Neural cell (in vitro differentiated cells): Measurements from ENCODE around the gene TNFSF15. TPM values are rescaled to one million over a fixed set of nuclear protein-coding genes. Genes with fewer than 3 reads are reported as not detected.

Source experiments
- H2AFZ ChIP-seq: fragments of 200-600, 300-800 bp; sonication (generic), shearing (Covaris generic); 2 replicates; pipeline ENCODE4 v1.6.0; 2014; ENCODE audit warnings: low read depth, mild to moderate bottlenecking, antibody characterized with exemption, low read length, moderate library complexity
- H3F3A ChIP-seq: fragments of 200-600 bp; shearing (Covaris generic); 2 replicates; pipeline ENCODE4 v1.6.1; 2016; ENCODE audit warnings: mild to moderate bottlenecking, moderate library complexity, mixed read lengths, antibody characterized with exemption, low read length; ENCODE audit not compliant: insufficient read depth, poor library complexity, severe bottlenecking
- H3K27ac ChIP-seq: fragments of 200-600, 300-800 bp; sonication (generic), shearing (Covaris generic); 2 replicates; pipeline ENCODE4 v1.5.1; 2014; ENCODE audit warnings: mild to moderate bottlenecking, low read length, moderate library complexity
- H3K27me3 ChIP-seq: fragments of 300-800, 200-600 bp; sonication (generic), shearing (Covaris generic); 2 replicates; pipeline ENCODE4 v1.6.0; 2014; ENCODE audit warnings: mild to moderate bottlenecking, low read depth, low read length, moderate library complexity; ENCODE audit not compliant: insufficient read depth
- H3K36me3 ChIP-seq: fragments of 300-800, 200-600 bp; sonication (generic), shearing (Covaris generic); 2 replicates; pipeline ENCODE4 v1.5.1; 2014; ENCODE audit warnings: mild to moderate bottlenecking, antibody characterized with exemption, low read length, moderate library complexity; ENCODE audit not compliant: insufficient read depth
- H3K4me2 ChIP-seq: fragments of 300-800, 200-600 bp; sonication (generic), shearing (Covaris generic); 2 replicates; pipeline ENCODE4 v1.6.0; 2014; ENCODE audit warnings: mild to moderate bottlenecking, low read length
- H3K4me3 ChIP-seq: fragments of 300-800, 200-600 bp; sonication (generic), shearing (Covaris generic); 2 replicates; pipeline ENCODE4 v1.5.1; 2014; ENCODE audit warnings: mild to moderate bottlenecking, low read length, moderate library complexity
- H3K79me2 ChIP-seq: fragments of 200-600 bp; shearing (Covaris generic); replicated peaks from 2 replicates; pipeline ENCODE4 v1.6.0; 2014; ENCODE audit warnings: mild to moderate bottlenecking, low read length, moderate library complexity; ENCODE audit not compliant: insufficient read depth
- H3K9ac ChIP-seq: fragments of 300-800, 200-600 bp; sonication (generic), shearing (Covaris generic); 2 replicates; pipeline ENCODE4 v1.6.1; 2016; ENCODE audit warnings: mild to moderate bottlenecking, low read length, mixed read lengths
- H3K9me2 ChIP-seq: fragments of 200-600 bp; shearing (Covaris generic); 2 replicates; pipeline ENCODE4 v1.6.1; 2016; ENCODE audit warnings: mild to moderate bottlenecking, low read length, mixed read lengths; ENCODE audit not compliant: insufficient read depth
- H3K9me3 ChIP-seq: fragments of 200-600, 300-800 bp; sonication (generic), shearing (Covaris generic); 2 replicates; pipeline ENCODE4 v1.6.1; 2016; ENCODE audit warnings: mild to moderate bottlenecking, mixed run types, low read length, moderate library complexity, mixed read lengths
- H4K20me1 ChIP-seq: fragments of 200-600 bp; shearing (Covaris generic); 2 replicates; pipeline ENCODE4 v1.6.1; 2016; ENCODE audit warnings: mild to moderate bottlenecking, mixed run types; ENCODE audit not compliant: insufficient read depth
- EP300 ChIP-seq: fragments of 450-650 bp; conservative IDR thresholded peaks from 2 replicates; pipeline ENCODE4 v1.6.1; 2014; ENCODE audit warnings: antibody characterized with exemption, mild to moderate bottlenecking, moderate library complexity; ENCODE audit not compliant: poor library complexity, severe bottlenecking
- EZH2 ChIP-seq: fragments of 200-600, 300-800 bp; shearing (Covaris generic), sonication (generic); IDR thresholded peaks from 2 replicates; pipeline ENCODE4 v1.6.1; 2014; ENCODE audit warnings: antibody characterized with exemption, low read length, borderline replicate concordance, mild to moderate bottlenecking; ENCODE audit not compliant: insufficient read depth, poor library complexity, severe bottlenecking
- MXI1 ChIP-seq: fragments of 450-650 bp; conservative IDR thresholded peaks from 2 replicates; pipeline ENCODE4 v1.6.1; 2014; ENCODE audit warnings: antibody characterized with exemption, mild to moderate bottlenecking; ENCODE audit not compliant: poor library complexity, severe bottlenecking
- POLR2AphosphoS5 ChIP-seq: IDR thresholded peaks from 2 replicates; pipeline ENCODE4 v1.6.1; 2012
- RAD21 ChIP-seq: fragments of 450-650 bp; conservative IDR thresholded peaks from 2 replicates; pipeline ENCODE4 v1.6.1; 2014; ENCODE audit warnings: antibody characterized with exemption, mild to moderate bottlenecking, moderate library complexity
- SMC3 ChIP-seq: fragments of 450-650 bp; conservative IDR thresholded peaks from 2 replicates; pipeline ENCODE4 v1.6.1; 2014; ENCODE audit warnings: antibody characterized with exemption, mild to moderate bottlenecking, moderate library complexity; ENCODE audit not compliant: poor library complexity
- TAF1 ChIP-seq: IDR thresholded peaks from 2 replicates; pipeline ENCODE4 v1.6.1; 2012; ENCODE audit warnings: low read depth
- polyA plus RNA-seq: library from polyadenylated mRNA; depleted of rRNA; stranded (reverse); fragments of >200 nt; gene quantifications from 2 replicates; pipeline ENCODE4 v1.2.3, GENCODE V29; 2014
- TF ChIP-seq, protein P1 (sequence below): fragments of 450-650 bp; IDR thresholded peaks from 2 replicates; pipeline ENCODE4 v1.5.1; 2014; ENCODE audit warnings: antibody characterized with exemption, mild to moderate bottlenecking, moderate library complexity; ENCODE audit not compliant: poor library complexity, severe bottlenecking
- TF ChIP-seq, protein P2 (sequence below): IDR thresholded peaks from 2 replicates; pipeline ENCODE4 v1.6.1; 2012; ENCODE audit warnings: borderline replicate concordance

TNFSF15 gene
- polyA plus RNA-seq, 1 donor from 2014 or later, result not detected

DNA sequence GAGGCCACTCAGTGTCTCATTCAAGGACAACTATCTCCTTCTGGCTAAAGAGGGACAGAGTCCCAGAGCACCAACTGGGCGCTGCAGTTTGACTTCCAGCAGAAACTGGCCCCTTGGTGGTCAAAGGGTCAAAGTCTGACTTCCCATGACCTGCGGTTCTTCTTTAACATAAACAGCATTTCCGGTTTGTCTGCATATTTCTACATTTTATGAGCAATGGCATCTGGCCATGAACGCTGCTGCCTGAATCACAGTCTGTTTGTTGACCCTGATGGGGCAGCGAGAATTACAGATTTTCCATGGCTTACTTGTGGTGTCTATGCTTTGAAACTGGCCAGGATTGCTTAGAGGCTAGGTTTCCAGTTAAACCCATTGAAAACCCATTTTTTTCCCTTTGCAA is 1.3 kb downstream of the TNFSF15 start:
- no peaks in the 10 kb centered on the region for H3K9me3 ChIP-seq
- no peak for TF ChIP-seq RAD21
- TF ChIP-seq TAF1, result no peak
- TF ChIP-seq, protein P1, sequence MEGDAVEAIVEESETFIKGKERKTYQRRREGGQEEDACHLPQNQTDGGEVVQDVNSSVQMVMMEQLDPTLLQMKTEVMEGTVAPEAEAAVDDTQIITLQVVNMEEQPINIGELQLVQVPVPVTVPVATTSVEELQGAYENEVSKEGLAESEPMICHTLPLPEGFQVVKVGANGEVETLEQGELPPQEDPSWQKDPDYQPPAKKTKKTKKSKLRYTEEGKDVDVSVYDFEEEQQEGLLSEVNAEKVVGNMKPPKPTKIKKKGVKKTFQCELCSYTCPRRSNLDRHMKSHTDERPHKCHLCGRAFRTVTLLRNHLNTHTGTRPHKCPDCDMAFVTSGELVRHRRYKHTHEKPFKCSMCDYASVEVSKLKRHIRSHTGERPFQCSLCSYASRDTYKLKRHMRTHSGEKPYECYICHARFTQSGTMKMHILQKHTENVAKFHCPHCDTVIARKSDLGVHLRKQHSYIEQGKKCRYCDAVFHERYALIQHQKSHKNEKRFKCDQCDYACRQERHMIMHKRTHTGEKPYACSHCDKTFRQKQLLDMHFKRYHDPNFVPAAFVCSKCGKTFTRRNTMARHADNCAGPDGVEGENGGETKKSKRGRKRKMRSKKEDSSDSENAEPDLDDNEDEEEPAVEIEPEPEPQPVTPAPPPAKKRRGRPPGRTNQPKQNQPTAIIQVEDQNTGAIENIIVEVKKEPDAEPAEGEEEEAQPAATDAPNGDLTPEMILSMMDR, result no peak
- TF ChIP-seq POLR2AphosphoS5, result no peak
- no peak for TF ChIP-seq EZH2
- no peak for TF ChIP-seq SMC3
- TF ChIP-seq MXI1, result no peak
- TF ChIP-seq EP300, result no peak
- TF ChIP-seq, protein P2, sequence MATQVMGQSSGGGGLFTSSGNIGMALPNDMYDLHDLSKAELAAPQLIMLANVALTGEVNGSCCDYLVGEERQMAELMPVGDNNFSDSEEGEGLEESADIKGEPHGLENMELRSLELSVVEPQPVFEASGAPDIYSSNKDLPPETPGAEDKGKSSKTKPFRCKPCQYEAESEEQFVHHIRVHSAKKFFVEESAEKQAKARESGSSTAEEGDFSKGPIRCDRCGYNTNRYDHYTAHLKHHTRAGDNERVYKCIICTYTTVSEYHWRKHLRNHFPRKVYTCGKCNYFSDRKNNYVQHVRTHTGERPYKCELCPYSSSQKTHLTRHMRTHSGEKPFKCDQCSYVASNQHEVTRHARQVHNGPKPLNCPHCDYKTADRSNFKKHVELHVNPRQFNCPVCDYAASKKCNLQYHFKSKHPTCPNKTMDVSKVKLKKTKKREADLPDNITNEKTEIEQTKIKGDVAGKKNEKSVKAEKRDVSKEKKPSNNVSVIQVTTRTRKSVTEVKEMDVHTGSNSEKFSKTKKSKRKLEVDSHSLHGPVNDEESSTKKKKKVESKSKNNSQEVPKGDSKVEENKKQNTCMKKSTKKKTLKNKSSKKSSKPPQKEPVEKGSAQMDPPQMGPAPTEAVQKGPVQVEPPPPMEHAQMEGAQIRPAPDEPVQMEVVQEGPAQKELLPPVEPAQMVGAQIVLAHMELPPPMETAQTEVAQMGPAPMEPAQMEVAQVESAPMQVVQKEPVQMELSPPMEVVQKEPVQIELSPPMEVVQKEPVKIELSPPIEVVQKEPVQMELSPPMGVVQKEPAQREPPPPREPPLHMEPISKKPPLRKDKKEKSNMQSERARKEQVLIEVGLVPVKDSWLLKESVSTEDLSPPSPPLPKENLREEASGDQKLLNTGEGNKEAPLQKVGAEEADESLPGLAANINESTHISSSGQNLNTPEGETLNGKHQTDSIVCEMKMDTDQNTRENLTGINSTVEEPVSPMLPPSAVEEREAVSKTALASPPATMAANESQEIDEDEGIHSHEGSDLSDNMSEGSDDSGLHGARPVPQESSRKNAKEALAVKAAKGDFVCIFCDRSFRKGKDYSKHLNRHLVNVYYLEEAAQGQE, result no peak
- no peaks in the 10 kb centered on the region for H3K36me3 ChIP-seq
- no peak overlapping the region for H3K9ac ChIP-seq
- H3K27me3 ChIP-seq, result no peaks in the 10 kb centered on the region
- no peaks in the 10 kb centered on the region for H3K9me2 ChIP-seq
- H2AFZ ChIP-seq, result no peak overlapping the region
- no peak overlapping the region for H3K27ac ChIP-seq
- H3K79me2 ChIP-seq, result no peaks in the 10 kb centered on the region
- H4K20me1 ChIP-seq, result no peaks in the 10 kb centered on the region
- no peak overlapping the region for H3K4me2 ChIP-seq
- H3K4me3 ChIP-seq, result no peak overlapping the region
- H3F3A ChIP-seq, result no peaks in the 10 kb centered on the region

DNA sequence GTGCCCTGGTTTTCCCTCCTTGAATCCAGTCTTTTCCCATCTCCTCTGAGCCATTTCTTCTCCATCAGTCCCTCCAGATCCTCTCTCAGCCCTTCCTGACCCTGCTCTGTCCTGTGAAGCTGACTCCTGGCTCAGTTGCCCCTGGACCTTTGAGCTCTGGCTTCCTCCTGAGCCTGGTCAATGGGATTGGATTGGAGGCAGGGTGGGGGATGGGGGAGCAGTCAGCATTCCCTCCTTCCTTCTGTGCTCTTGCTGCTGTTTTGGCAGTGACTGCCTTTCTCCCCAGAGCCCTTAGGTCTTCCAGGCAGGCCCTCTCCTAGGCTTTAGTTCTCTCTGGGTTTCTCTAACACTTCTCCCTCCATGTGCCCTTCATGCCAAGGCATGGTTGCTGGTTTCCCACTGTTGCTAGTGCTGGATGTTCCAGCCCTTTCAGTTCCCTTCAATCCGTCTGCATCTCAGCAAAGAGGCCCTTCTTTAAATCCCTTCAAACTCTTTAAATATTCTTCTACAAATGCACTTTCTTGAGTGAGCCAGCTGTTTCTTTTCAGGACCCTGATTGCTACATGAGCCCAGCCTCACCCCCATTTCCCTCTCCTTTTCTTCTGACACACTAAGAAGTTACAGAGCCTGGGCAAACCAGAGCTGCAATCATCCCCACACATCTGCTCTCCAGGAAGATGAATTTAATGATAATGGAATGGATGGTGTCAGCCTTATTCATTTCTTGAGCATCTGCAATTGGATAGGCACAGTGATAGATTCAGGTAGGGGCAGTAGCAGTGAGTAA is 2.2 kb downstream of the TNFSF15 start:
- no peak overlapping the region for H2AFZ ChIP-seq
- no peaks in the 10 kb centered on the region for H3K9me2 ChIP-seq
- no peaks in the 10 kb centered on the region for H4K20me1 ChIP-seq
- no peak overlapping the region for H3K4me3 ChIP-seq
- H3K79me2 ChIP-seq, result no peaks in the 10 kb centered on the region
- H3K36me3 ChIP-seq, result no peaks in the 10 kb centered on the region
- H3K27ac ChIP-seq, result no peak overlapping the region
- no peaks in the 10 kb centered on the region for H3K27me3 ChIP-seq
- no peaks in the 10 kb centered on the region for H3F3A ChIP-seq
- no peaks in the 10 kb centered on the region for H3K9me3 ChIP-seq
- no peak overlapping the region for H3K9ac ChIP-seq
- no peak for TF ChIP-seq TAF1
- TF ChIP-seq SMC3, result no peak
- TF ChIP-seq, protein P1, result no peak
- no peak for TF ChIP-seq POLR2AphosphoS5
- no peak for TF ChIP-seq EP300
- no peak overlapping the region for H3K4me2 ChIP-seq
